AML-193 (cell line): Measurements from ENCODE around the gene SECTM1.
"Not testable (repeated sequence)": the region's sequence is repeated elsewhere in the genome, so short reads cannot be mapped to it uniquely, and the experiment has no call there.

Experiments
- DNase-seq, 2 experiments: peaks; one replicate each; lab custom pipeline; 2025; lab: John Stamatoyannopoulos, UW

Gene SECTM1

DNA sequence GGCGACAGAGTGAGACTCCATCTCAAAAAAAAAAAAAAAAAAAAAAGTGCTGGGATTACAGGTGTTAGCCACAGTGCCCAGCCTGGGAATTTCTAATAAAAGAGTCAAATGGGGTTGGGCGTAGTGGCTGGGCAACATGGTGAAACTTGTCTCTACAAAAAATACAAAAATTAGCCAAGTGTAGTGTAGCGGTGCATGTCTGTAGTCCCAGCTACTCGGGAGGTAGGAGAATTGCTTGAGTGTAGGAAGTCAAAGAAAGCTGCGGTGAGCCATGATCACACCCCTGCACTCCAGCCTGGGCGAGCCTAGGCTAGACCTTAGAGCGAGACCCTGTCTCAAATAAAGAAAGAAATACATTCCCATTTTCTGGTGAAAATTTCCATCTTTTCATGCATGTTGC is 35.6 kb upstream of the SECTM1 start:
- no peak for DNase-seq

DNA sequence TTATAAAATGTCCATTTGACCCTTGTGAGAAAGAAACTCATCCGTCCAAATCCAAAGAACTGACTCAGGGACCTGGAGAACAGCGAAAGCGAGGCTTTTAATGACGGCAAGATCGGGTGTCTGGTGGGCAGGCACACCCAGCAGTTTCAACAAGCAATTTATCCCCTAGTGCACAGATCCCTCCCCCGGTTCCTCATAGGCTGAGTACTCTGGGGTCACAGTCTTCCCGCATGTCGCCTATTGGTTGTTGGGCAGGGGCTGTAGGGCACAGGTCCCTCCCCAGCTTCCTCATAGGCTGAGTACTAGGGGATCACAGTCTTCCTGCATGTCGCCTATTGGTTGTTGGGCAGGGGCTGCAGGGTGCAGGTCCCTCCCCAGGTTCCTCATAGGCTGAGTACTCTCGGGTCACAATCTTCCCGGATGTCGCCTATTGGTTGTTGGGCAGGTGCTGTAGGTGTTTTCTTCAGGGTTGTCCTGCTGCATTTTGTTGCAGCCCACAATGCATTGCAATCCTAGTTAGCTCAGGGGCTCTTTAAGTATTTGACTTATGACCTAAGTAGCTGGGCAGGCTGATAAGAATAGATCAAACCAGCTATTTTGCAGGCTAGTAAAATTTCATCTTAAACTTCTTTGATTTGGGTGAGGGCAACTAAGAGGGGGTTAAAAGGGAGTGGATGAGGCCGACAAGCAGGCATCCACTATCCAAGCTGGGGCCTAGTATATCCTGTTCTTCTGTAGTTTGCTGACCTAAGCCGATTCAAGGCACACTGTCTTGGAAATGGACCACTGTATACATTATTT is 34.4 kb upstream of the SECTM1 start:
- no peak for DNase-seq

DNA sequence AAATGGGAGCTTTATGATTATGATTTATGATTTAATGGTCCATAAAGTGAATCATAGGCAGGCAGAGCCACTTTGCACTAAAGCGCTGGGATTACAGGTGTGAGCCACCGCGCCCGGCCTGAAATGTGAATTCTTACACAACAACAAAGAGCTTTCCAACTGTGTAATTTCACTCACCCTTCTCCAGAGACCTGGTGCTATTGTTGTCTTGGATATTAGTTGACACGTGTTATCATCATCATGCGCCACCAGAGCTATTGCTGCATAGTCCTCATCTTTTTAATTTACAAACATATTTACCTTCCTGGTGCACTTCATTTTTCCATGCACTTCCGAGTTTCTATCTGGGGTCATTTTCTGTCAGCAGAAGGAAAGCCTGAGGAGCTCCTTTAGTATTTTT is 33.2 kb upstream of the SECTM1 start:
- no peak for DNase-seq

DNA sequence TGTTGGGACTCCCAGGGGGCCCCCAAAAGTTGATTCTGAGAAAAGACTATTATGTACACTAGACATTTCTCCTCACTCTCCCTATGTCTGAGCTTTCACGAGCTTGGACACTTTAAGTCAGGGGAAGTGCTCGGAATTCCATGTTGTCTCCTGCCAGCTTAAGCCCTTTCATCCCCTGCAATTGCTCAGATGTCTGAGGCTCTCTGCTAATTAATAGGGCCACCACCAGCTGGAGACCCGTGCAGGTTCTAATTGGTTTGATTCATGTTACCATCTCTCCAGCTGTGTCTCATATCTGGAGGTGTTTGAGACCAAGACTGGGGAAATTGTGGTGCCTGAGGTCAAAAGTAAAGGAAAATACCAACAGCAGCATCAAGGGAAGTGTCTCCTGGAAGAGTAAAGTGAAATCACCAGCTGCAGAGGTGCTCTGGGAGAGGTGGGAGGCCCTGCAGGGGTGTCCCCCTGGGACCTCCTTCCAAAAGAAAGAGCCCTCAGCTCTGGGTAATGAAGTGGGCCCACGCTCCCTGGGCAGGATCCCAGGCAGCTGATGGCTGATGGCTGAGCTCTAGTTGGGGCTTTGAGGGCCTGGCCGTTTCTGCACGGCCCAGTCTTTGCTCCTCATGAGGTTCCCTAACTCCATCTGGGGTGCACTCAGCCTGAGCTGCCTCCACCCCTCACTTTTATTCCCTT is 32.2 kb upstream of the SECTM1 start:
- no peak for DNase-seq

DNA sequence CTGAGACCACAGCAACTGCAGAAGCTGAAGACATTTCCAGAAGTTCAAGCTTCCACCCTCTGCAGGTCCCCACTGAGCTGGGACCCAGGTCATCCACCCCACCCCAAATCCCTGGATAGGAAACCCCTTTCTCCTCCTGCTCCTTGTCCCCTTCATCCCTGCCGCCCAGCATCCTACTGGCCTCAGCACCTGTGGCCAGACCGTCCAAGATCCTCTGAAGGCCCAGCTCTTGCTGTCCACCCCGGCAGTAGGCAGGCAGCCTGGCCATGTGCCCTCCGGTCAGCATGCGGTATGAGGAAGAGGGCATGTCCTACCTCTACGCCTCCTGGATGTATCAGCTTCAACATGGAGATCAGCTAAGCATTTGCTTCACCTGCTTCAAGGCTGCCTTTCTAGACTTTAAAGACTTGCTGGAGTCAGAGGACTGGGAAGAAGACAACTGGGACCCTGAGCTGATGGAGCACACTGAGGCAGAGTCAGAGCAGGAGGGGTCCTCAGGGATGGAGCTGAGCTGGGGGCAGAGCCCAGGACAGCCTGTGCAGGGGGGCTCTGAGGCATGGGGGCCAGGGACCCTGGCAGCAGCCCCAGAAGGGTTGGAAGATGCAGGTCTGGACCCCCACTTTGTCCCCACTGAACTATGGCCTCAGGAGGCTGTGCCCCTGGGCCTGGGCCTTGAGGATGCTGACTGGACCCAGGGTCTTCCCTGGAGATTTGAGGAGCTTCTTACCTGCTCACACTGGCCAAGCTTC is 28.5 kb upstream of the SECTM1 start:
- DNase-seq: no peak

DNA sequence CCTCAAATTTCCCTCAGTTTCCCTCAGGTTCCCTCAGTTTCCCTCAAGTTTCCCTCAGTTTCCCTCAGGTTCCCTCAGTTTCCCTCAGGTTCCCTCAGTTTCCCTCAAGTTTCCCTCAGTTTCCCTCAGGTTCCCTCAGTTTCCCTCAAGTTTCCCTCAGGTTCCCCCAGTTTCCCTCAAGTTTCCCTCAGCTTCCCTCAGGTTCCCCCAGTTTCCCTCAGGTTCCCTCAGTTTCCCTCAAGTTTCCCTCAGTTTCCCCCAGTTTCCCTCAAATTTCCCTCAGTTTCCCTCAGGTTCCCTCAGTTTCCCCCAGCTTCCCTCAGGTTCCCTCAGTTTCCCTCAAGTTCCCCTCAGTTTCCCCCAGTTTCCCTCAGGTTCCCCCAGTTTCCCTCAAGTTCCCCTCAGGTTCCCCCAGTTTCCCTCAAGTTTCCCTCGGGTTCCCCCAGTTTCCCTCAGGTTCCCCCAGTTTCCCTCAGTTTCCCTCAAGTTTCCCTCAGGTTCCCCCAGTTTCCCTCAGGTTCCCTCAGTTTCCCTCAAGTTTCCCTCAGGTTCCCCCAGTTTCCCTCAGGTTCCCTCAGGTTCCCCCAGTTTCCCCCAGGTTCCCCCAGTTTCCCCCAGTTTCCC is 26.0 kb upstream of the SECTM1 start:
- not testable (repeated sequence) for DNase-seq

DNA sequence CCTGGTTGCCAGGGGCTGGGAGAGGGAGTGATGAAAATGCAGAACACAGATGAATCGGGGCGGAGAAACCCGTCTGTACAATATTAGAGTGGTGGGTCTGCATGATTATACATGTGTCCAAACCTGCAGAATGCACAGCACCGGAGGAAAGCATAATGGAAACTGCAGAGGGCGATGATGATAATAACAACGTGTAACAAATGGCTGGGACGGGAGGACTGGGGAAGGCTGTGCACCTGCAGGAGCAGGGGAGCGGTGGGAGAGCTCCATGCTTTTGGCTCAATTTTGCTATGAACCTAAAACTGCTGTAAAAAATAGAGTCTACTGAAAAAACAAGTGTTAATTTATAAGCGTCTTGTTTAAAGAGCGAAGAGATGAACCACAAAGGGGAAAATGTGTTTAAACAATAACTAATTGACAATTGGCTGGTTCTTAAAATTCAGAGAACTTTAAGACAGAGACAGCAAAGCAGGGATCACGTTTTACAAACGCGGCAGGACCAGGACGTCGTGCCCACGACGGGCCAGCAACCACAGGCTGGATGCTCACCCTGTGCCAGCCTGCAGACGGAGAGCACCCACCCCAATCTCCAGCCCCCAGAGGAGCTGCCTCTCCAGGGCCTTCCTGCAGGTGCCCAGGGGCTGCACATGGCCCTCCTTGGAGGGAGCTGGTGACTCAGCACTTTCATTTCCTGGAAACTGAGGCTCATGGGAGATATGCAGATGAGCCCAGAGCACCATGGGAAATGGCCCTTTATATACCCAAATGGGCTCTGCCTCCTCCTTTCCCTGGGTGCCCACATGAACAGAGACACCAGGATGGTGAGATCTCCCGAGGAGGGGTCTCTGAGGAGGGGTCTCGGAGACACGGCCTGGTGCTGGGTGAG is 25.1 kb upstream of the SECTM1 start, which contains the start of gene TEX19:
TEX19 (plus strand) TSS at position 783 of the 886 bp plus-strand sequence. CDS start 2,904 bp downstream, outside the sequence.
- DNase-seq: peak in 1 of 2 experiments; percentile 26

DNA sequence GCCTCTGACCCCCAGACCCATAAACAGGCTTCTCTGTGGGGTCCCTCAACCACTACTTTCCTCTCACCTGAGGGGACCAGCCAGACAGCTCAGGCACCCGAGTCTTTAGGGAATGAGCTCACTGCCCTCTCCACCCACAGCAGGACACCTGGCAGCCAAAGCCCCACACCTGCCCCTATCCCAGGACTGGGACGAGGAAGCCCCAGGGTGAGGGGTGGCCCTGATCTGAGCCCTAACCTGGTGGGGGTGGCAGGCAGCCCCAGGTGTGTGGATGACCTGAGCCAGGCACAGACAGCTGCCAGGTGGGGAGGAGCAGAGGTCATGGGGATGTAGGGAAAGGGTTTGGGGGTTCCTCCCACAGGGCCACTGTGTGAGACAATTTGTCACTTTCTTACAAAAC is 23.8 kb upstream of the SECTM1 start:
- DNase-seq: no peak

DNA sequence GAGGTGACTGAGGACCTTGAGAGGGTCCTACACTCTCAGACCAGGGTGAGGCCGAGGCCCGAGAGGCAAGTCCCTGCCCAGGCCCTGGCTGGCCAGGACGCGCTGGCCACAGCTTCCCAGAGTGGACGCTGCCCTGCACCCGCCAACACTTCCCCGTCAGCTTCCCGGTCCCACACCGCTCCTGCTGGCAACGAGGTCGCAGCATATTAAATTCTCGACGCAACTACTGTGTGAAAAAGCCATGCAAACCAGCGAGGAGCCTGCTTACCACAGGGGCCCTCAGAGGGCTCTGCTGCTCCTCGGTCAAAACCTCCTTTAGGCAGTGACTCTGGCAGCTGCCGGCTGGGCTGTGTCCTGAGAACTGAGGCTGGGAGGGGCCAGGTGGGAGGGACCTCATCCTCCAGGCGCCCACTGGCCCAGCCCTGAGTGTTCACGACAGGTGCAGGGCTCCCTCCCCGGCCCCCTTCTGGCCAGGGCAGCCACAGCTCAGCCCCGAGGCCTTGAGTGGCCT is 23.3 kb upstream of the SECTM1 start:
- DNase-seq: no peak

DNA sequence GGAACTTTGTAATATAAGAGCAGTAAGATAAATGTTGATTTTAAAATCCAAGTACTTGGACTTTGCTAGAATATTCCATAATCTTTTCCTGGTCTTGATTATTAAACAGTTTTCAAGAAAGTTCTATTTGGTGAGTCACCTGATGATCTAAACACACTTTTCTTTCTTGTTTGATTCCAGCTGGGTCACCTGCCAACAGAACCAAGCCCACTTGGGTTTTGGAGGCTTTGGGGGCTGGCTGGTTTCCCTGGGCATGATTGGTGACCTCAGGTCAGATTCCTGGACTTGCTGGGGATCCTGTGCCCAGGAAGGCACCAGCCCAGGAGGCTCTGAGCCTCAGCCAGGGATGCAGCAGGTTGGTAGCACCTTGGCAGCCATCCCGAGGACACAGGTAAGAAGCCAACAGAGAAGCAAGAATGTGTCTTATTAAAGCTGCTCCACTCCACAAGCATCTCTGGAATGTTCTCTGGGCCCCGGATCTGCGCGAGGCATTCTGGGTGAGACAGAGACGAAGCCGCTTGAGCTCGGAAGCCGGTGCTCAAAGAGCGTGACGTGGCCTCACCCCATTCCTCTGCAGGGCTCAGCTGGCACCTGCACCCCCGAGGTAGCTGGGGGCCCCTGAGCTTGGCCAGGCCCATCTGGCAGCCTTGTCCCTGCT is 22.3 kb upstream of the SECTM1 start:
- DNase-seq: no peak

DNA sequence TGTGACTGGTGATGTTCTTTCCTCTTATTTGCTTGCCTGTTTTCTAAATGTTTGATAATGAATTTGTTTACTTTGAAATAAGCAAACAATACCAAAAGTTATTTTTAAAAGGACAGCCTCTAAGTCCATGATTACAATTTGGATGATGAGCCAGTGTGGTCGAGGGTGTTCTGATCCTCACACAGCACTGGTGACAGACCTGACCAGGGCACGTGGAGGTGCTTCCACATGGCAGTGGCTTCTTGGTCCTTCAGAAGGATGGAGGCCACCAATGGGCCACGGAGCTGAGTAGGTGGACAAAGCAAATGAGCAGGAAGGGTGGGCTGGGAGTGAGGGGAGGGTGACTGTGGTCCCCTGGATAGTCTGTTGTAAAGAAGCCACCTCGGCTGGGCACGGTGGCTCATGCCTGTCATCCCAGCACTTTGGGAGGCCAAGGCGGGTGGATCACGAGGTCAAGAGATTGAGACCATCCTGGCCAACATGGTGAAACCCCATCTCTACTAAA is 21.3 kb upstream of the SECTM1 start:
- DNase-seq: no peak

DNA sequence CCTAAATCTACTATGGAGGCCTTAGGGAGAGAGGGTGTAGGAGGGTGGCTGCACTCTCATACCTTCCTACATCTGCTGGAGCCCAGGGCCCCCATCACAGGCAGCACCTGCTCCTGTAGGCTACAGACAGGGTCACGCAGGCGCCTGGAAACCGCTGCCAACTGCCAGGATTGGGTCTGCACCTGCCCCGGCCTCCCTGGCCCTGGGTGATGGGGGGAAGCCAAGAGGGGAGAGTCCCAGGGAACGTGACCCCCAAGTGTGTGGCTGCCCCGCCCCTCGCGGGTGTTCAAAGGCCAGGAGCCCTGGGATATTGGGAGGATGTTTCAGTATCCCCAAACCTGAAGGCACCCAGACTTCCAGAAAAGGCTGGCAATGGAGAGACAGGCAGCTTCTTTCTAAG is 19.9 kb upstream of the SECTM1 start:
- no peak for DNase-seq

DNA sequence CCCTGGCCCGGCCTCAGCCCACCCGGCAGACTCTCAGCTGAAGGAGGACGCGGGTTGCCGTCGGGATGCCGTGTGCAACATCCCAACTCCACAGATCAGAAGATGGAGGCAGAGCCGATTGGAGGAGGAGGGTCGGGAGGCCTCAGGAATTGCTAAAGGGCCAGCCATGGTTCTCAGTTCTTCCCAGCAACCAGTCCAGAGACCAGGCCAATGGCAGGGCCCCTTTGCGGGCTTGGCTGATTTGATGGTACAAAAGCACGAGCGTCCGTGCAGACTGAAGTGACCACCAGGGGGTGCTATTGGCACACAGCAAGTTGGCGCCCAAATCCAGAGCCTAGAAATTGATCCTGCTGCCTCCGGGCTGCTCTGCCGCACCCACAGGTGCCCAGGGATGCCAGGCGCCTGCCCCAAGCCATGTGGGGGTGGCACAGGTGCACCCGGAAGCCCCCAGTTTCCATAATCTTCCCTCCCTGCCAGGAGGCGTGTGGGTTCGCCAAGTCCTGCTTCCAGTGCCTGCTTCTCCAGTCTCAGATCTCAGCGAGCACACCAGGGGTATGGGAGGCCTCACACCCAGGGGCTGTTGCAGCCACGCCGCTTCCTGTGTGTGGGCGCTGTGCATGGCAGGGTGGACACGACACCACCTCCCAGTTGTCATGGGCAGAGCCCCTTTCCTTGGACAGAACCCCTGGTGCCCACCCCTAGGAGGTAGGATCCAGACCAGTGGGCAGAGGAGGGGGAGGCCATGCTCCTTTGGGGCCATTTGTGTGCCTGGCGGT is 18.3 kb upstream of the SECTM1 start:
- DNase-seq: peak; percentile 87 to 90

DNA sequence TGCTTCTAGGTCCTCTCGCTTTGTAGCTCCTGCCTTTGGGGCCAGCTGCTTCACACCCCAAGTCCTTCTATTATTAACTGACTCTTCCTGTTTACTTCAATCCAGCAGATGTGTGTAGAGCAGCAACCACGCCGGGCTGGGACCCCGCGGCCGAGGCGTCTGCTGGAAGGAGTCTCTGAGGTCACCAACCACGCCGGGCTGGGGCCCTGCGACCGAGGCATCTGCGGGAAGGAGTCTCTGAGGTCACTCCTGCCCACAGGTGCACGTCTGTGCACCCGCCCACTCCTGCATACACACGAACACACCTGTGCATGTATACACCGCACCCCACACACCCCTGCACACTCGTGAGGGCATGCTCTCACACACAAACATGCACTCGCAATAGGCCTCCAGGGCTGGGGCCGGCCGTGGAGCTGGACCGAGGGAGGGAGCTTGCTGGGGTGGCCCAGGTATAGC is 17.7 kb upstream of the SECTM1 start:
- no peak for DNase-seq

DNA sequence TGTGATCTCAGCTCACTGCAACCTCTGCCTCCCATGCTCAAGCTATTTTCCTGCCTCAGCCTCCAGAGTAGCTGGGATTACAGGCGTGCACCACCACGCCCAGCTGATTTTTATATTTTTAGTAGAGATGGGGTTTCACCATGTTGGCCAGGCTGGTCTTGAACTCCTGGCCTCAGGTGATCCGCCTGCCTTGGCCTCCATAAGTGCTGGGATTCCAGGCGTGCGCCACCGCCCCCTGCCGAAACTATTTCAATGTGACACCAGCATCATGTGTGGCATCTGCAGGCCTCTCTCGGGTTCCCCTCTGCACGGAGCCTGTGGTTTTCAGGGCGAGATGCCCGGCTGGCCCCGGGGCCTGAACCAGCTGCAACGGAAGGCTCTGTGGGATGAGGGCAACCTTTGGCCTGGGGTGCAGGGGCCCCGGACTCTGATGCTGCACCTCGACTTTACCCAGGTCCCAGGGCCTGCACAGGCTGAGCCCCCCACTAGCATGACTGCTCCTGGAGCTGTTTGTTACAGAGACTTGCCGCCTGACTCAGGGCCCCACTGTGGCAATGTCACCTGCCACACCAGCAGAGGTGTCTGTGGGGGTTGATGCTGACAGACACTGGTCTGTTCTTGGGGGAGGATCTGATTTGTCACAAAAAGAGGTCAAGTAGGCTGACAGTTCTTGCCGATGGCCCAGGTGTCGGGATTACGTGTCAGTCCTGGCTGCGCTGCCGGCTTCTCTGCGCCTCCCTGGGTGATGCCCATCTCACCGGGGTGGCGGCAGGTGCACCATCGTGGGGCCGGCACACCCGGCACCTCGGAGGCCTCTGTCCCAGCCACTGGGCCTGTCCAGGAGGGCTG is 16.8 kb upstream of the SECTM1 start:
- DNase-seq: peak; percentile 63 to 74

DNA sequence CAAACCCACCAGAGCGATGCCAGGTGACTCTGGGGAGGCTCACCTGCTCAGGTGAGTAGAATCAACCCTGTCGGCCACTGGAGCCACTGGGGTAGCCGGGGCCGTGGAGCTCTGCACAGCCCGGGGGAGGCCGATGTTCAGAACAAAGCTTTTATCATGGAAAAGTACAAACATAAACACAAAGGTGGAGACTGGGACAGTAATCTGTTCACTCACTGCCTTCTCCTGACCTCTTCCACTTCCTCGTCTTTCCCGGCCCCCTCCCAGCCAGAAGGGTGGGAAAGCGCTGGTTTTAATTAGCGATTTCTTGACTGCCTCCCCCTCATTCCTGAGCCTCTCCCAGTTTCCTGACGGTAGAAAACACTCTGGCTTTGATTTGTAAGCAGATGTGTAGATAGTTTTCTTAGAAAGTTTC is 15.7 kb upstream of the SECTM1 start:
- DNase-seq: no peak

DNA sequence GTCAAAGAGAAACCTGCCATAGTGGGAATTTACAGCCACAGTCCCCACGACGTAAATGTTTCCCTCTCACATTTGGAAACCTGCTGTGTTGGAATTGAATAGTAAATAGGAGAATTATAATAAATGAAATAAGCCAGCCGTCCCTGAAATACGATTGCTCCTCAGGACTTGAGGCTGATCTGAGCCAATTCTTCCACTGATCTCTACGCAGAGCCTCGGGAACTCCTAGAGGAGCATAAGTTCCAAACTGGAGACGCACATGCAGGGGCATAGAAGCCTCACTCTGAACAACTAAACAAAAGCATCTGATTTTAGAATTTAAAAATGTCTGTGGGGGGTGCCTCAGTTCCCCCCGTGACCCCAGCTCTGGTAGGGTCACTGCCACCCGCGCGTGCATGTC is 15.3 kb upstream of the SECTM1 start:
- no peak for DNase-seq

DNA sequence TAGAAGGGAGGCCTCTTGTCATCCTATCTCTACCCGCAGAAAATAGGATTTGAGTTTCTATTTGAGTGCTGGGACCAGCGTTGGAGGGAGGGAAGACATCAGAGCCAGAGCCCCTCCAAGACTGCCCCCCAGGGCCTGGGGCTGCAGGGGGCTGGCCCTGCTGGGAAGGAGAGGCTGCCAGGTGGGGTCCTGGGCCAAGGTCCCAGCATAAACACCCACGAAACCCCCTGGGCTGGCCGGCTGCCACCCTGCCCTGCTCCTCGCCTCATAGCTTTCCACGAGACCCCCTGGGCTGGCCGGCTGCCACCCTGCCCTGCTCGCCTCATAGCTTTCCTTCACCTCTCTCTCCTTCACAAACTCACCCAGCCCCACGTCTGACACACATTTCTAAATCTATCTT is 14.9 kb upstream of the SECTM1 start:
- no peak for DNase-seq
